Activated CD4-positive, alpha-beta T cell treated with anti-CD3 and anti-CD28 coated beads, Interleukin-2, amount 50 U/mL, for 48 hours (primary cell): Measurements from ENCODE around the gene FBXO27.
A peak's percentile ranks its signal among the peaks of the same experiment; 100 is the strongest.

ENCODE experiments used
- DNase-seq, 2 experiments: peaks; one replicate each; pipeline ENCODE4 v3.0.0-alpha.2; 2020

The FBXO27 gene

GRCh38 chr19:38985262-38985661 is 47.1 kb downstream of the FBXO27 start:
- no peak for DNase-seq

- DNase-seq, result no peak
Observed at GRCh38 chr19:38980583-38981374, 51.6 kb downstream of the FBXO27 start.

GRCh38 chr19:38979812-38980211 is 52.5 kb downstream of the FBXO27 start:
- DNase-seq, result no peak

GRCh38 chr19:38978326-38978689 is 54.0 kb downstream of the FBXO27 start:
- no peak for DNase-seq

GRCh38 chr19:38977445-38978325 is 54.7 kb downstream of the FBXO27 start:
- peak; percentile 69 to 81 for DNase-seq

GRCh38 chr19:38975861-38976271 is 56.5 kb downstream of the FBXO27 start:
- DNase-seq, result no peak

- DNase-seq, result no peak
Observed at GRCh38 chr19:38975214-38975860, 57.0 kb downstream of the FBXO27 start, which contains the start of gene FBXO17. Gene FBXO17 (minus strand): TSS chr19:38975742. CDS start chr19:38950319, 25,423 bp downstream.

GRCh38 chr19:38974624-38975213 is 57.6 kb downstream of the FBXO27 start:
- DNase-seq, result no peak
